ENCODE measurements around the gene GADL1.
A peak's percentile ranks its signal among the peaks of the same experiment; 100 is the strongest.

GADL1 gene

DNA sequence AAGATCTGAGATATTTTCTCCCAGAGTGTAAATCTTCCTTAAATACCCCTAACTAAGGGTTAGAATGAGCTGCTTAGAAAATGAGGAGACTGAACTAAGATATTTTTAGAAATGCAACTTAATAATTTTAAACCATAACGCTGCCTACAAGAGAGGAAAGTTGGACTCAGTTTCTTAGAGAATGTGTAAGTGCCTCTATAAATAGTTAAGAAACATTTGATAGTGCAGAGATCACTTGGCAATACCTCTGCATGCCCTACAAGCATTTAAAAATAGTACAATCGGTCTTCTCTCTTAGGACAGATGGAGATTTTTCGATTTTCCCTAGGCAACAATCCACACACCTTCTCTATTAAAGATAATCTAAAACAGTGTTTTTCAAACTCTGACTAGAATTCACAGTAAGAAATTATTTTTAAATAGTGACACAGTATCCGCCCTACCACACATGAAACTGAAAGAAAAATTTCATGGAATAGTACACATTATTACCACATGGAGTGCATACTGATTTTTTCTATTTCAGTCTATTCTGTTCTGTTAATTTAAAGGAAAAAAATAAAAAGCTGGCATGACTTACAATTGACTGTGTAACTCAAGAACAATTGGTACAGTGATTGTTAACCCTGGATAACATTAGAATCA is 83.2 kb downstream of the GADL1 start:
- DNase-seq (ENCODE audit: low spot score), result no peak

DNA sequence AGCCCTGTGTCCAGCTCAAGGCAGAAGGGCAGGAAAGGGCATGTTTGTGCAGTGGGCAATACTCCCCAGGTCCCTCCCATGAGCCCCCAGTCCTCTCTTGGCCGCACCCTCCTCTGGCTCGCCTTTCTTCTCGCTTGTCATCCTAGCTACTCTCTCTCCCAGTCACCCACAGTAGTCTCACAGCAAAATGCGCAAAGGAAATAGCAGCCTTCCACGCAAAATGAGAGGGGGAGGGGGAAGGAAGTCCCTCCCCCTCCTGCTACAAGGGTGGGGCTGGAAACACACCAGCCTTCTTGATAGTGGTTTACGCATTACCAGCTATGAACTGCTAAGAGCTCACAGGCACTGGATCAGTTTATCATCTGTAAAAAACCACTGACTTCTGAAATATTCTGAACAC is 83.8 kb downstream of the GADL1 start:
- no peak for DNase-seq (ENCODE audit: low spot score)

DNA sequence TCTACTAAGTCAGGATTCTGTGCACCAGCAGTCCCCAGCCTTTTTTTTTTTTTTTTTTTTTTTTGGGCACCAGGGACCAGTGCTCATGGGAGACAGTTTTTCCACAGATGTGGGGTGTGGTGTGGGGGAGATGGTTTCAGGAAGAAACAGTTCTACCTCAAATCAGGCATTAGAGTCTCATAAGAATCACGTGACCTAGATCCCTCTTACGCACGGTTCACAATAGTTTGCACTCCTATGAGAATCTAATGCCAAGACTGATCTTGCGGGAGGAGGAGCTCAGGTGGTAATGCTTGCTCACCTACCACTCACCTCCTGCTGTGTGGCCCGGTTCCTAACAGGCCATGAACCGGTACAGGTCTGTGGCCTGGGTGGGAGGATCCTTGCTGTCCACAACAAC is 88.8 kb downstream of the GADL1 start:
- DNase-seq (ENCODE audit: low spot score), result no peak

- no peak for DNase-seq (ENCODE audit: low spot score)
Observed at GRCh38 chr3:30804984-30805383, 89.5 kb downstream of the GADL1 start.

GRCh38 chr3:30795176-30795575 is 99.3 kb downstream of the GADL1 start:
- DNase-seq (ENCODE audit: low spot score), result no peak

- DNase-seq (ENCODE audit: low spot score), result no peak
Observed at GRCh38 chr3:30793740-30794139, 100.7 kb downstream of the GADL1 start.

DNA sequence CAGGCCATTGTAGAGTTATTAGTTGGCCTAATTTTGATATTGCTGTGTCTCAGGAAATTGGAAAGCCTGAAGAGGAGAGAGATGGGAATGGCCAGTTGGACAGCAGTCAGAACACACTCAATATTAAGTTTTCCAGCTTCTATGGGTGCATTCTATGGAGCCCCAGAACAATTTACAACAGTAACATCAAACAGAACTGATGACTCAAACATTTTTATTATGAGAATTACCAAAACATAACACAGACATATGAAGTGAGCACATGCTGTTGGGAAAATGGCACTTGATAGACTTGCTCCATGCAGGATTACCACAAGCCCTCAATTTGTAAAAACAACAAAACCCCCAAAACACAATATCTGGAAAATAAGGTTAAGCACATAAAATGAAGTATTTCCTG is 104.3 kb downstream of the GADL1 start:
- no peak for DNase-seq (ENCODE audit: low spot score)

DNA sequence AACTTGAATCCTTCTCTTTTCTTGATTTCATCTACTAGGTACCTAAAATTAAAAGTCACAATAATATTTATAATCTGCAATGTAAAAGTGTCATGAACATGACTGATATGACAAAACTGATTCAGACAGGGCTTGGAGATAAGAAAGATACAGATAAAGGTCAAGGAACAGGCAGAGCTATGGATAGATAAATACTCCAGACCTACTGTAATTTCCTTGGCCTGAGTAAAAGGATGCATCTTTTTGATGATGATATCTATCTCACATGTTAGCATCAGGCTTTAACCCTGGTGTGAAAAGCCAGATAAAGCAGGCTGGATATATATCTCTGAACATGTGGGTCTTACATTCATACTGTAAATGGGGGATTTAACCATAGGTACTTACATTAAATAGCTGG is 108.1 kb downstream of the GADL1 start:
- no peak for DNase-seq (ENCODE audit: low spot score)

DNA sequence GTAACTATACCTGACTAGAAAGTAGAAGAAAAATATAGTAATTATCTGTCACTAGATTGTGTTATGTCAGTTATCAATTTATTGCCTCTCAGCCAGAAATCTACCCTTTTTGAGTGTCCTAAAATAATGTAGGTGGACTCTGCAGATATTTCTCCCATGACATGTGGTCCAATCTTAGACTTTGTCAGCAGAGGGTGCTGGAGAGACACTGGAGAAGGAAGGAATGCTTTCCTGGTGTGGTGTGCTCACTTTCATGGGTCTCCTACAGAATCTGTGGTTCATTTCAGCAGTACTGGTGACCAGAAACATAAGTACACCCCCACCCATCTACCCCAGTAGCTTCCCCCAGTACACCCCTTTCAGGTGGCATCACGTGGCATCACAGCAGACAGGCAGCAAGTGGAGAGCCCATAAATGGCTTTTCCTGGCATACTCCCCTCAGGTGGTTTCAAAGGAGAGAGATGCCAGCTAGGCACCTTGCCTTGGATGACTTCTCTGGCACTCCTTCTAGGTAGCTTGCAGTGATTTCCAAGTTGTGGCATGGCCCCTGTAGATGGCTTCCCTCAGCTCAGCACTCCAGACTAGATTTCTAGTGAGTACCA is 114.7 kb downstream of the GADL1 start:
- peak; percentile 15 for DNase-seq (ENCODE audit: low spot score)

DNA sequence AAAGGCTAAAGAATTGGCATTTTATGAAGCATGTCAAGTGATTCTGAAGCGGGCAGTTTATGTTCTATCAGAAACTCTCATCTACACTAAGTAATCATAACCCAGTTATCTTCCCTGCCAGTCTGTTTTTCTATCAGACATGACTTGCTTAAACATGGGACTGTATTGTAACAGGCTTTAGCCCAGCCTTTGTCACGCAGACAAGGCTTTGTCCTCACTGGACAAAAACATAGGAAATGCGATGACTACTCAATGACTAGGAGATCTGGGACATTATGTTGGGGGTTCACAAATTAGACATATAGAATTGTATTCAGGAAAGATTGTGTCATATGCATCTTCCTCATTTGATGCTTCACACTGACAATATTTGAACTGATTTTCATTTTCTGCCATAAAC is 115.5 kb downstream of the GADL1 start:
- no peak for DNase-seq (ENCODE audit: low spot score)

DNA sequence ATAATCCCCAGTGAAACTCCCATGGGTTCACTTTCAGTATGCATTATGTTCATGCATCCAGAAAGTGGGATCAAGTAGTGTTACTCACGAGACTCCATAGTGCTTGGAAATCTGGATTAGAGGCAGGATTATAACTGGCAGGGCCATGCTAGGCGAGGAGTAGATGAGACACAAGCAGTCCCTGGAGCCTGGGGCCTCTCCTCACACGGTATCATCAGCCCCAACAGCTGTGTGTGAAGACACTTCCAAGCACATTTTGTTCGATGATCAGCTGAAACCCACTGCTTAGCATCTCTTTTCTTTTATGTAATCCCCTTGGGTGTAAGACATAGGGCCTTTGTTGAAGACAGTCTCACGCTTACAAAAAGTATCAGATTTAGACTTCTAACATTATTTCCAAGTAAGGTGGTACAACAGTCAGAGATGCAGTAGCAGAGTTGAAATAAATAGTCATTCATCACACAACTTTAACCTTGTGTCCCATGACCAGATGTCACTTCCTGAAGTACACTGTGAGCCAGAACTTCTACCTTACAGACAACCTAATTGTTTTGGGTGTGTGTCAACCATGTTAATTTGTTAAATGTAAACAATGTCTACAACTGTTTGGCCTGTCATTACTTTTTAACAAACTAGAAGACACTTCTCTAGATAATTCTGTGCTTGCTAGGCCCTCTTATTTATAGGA is 116.9 kb downstream of the GADL1 start:
- DNase-seq (ENCODE audit: low spot score), result no peak

DNA sequence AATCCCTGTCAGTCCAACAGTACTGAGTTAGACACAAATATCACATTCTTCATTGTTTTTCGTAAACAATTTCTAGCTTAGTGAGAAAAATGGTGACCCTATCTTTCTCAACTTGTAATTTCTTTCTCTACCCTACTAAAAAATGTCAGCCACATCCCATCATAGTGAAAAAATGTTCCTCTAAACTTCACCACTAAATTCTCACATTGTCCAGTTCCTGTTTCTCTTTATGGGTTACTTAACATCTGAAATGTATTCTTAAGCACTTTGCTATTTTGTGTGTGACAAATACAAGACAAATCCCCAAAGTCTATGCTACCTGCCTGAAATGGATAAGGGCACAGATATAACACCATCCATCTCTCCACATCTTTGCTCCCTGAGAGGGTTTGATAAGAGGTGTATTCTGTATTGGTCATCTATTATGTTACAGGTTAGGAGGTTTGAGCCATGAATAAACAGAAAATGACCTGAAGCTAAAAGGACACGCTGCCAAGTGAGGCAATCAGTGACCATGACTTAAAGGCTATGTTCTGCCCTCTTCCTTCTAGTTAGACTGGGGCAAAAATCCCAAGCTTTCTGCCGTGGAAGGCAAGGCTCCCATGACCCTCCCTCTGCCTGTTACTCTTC is 118.2 kb downstream of the GADL1 start:
- DNase-seq (ENCODE audit: low spot score), result no peak

GRCh38 chr3:30775040-30775439 is 119.4 kb downstream of the GADL1 start:
- no peak for DNase-seq (ENCODE audit: low spot score)

GRCh38 chr3:30774062-30774461 is 120.4 kb downstream of the GADL1 start:
- DNase-seq (ENCODE audit: low spot score), result no peak

- DNase-seq (ENCODE audit: low spot score), result no peak
Observed at GRCh38 chr3:30770387-30770786, 124.1 kb downstream of the GADL1 start.

DNA sequence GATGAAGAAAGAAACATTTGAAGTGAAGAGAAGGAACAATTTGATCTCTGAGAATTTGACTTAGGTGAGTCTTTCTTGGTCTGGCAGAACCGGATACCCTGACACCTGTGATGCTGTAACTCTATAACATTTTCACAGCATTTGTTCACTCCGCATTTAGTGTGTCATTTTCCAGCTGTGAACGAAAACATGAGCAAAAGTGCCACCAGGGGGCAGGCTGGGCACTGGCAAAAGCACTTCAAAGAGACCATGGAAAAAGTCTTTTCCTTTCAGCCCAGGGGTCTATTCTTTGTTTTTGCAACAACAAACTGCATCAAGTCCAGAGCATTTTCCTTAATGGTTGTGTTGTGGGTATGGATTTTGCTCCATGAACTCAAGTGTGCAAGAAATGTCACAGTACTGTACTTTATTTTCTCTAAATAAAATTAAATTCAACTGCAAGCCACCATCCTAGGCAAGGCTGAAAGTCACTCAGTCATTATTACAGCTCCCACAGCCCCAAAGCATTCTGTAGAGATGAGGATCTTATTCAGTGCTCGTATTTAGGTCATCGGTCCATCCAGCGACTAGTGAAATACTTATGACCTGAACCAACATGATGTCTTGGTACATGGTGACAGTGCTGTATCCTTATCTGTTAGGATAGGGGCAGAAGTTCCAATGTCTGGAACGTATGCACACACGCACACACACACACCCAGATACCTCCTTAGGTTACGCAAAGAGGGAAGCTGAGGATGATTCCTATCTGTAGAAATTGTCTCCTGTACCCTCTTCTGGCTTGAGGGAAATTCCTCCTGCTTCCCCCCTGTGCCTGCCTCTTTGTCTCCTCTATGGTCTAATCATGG is 125.5 kb downstream of the GADL1 start:
- DNase-seq (ENCODE audit: low spot score), result peak; percentile 38

DNA sequence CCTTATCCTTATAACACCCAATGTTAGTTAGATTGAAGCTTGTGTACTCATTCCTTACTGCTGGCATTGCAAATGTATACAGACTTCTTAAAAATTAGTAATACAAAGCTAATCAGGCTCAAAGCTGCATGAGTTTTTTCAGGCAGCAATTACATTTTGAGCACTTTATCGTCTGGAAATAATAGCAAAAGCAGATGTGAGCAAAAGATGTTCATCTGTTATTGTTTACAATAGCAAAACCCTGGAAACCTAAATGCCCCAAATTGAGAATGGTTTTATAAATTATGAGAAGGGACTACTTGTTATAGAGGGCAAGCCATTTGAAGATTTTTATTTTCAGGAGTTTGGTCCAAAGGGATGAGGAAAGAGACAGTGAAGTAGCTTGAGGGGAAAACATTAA is 126.4 kb downstream of the GADL1 start:
- no peak for DNase-seq (ENCODE audit: low spot score)

- no peak for DNase-seq (ENCODE audit: low spot score)
Observed at GRCh38 chr3:30766522-30766921, 127.9 kb downstream of the GADL1 start.

GRCh38 chr3:30764891-30765290 is 129.6 kb downstream of the GADL1 start:
- no peak for DNase-seq (ENCODE audit: low spot score)

- DNase-seq (ENCODE audit: low spot score), result no peak
Observed at GRCh38 chr3:30764281-30764680, 130.2 kb downstream of the GADL1 start.

- DNase-seq (ENCODE audit: low spot score), result no peak
Observed at GRCh38 chr3:30761374-30761773, 133.1 kb downstream of the GADL1 start.

GRCh38 chr3:30760737-30761136 is 133.7 kb downstream of the GADL1 start:
- no peak for DNase-seq (ENCODE audit: low spot score)
